ENCODE results near the gene ISCU. TPM values are rescaled to one million over a fixed set of nuclear protein-coding genes. Genes with fewer than 3 reads are reported as not detected.

ISCU gene
- total RNA-seq, 1 donor from 2014 or later: 78.9 TPM

DNA sequence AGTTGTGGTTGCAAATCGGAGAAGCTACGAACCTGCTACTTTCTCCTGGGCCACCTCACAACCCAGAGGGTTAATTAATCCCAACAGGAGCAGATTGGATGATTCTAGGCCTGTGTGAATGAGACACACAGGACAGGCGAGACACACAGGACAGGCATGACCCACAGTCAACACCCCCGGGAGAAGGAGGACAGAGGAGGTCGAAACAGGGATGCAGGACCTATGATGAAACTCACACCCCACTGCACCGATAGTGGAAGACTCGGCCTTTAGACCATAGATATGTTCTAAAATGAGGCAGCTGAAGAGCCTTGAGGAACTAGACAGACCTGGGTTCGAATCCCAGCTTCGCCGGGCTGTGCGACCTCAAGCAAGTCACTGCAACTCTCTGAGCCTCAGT, 23.9 kb downstream of the ISCU start:
- H3K79me2 ChIP-seq (ENCODE audit: low read depth): no peaks in the 10 kb centered on the region
- Mint-ChIP-seq H3K4me1 (peaks cover 32% of the 10 kb centered on the region), H3K27ac (peak overlapping the region; percentile 11), H3K4me3 (no peak overlapping the region), H3K9me3 (no peaks in the 10 kb centered on the region), H3K36me3 (no peaks in the 10 kb centered on the region), H3K27me3 (ENCODE audit: insufficient read depth, low read depth) (peaks cover 5% of the 10 kb centered on the region)
- no peak for DNase-seq (ENCODE audit: low spot score)
- H4K20me1 ChIP-seq (ENCODE audit: low read depth): no peaks in the 10 kb centered on the region
- no peak overlapping the region for H3K4me2 ChIP-seq
- no peak overlapping the region for H2AFZ ChIP-seq (replicated peaks)
- H3K27ac ChIP-seq: no peak overlapping the region
- no peaks in the 10 kb centered on the region for H3F3A ChIP-seq (ENCODE audit: low read depth)
- TF ChIP-seq, protein P1, sequence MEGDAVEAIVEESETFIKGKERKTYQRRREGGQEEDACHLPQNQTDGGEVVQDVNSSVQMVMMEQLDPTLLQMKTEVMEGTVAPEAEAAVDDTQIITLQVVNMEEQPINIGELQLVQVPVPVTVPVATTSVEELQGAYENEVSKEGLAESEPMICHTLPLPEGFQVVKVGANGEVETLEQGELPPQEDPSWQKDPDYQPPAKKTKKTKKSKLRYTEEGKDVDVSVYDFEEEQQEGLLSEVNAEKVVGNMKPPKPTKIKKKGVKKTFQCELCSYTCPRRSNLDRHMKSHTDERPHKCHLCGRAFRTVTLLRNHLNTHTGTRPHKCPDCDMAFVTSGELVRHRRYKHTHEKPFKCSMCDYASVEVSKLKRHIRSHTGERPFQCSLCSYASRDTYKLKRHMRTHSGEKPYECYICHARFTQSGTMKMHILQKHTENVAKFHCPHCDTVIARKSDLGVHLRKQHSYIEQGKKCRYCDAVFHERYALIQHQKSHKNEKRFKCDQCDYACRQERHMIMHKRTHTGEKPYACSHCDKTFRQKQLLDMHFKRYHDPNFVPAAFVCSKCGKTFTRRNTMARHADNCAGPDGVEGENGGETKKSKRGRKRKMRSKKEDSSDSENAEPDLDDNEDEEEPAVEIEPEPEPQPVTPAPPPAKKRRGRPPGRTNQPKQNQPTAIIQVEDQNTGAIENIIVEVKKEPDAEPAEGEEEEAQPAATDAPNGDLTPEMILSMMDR (IDR thresholded peaks at IDR 0.05): no peak
- TF ChIP-seq EZH2 (IDR thresholded peaks at IDR 0.05) (no peak), EZH2phosphoT487 (IDR thresholded peaks at IDR 0.05) (no peak)
- no peak overlapping the region for H3K4me3 ChIP-seq
- H3K27me3 ChIP-seq: no peaks in the 10 kb centered on the region
- H3K9me3 ChIP-seq (ENCODE audit: low read depth): no peaks in the 10 kb centered on the region
- H3K4me1 ChIP-seq: peaks cover 33% of the 10 kb centered on the region
- H3K9ac ChIP-seq: no peak overlapping the region
- no peaks in the 10 kb centered on the region for H3K36me3 ChIP-seq

DNA sequence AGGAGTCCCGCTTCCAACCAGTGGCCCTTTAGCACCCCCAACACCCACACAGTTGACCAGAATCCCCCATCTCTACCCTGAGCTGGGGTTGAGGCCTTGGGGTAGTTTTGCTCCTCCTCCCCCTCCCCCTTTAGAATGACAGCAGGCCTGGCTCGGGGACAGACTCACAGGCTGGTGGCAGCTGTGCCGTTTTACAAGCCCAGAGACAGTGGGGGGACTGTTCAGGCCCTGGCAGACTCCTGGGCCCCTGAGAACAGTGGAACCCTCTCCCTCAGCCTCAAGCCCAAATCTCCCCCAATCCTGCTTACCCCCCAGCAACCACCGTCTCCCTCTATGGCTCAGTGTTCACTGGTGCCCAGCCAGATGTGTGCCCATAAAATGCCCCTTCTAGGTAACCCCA, 25.4 kb downstream of the ISCU start:
- Histone ChIP-seq H3K27ac (no peak overlapping the region), H3K9me3 (ENCODE audit: low read depth) (no peaks in the 10 kb centered on the region), H2AFZ (replicated peaks) (no peak overlapping the region), H3K36me3 (no peaks in the 10 kb centered on the region), H3K27me3 (no peaks in the 10 kb centered on the region), H3K4me3 (no peak overlapping the region), H3K4me2 (no peak overlapping the region), H3K79me2 (ENCODE audit: low read depth) (no peaks in the 10 kb centered on the region), H3K9ac (no peak overlapping the region), H3K4me1 (peaks cover 33% of the 10 kb centered on the region), H3F3A (ENCODE audit: low read depth) (peaks cover under 1% of the 10 kb centered on the region), H4K20me1 (ENCODE audit: low read depth) (no peaks in the 10 kb centered on the region)
- no peak for TF ChIP-seq EZH2phosphoT487 (IDR thresholded peaks at IDR 0.05)
- TF ChIP-seq, protein P1 (IDR thresholded peaks at IDR 0.05): no peak
- no peak for TF ChIP-seq EZH2 (IDR thresholded peaks at IDR 0.05)
- H3K27ac Mint-ChIP-seq: no peak overlapping the region
- H3K27me3 Mint-ChIP-seq (ENCODE audit: insufficient read depth, low read depth): peaks cover 7% of the 10 kb centered on the region
- H3K36me3 Mint-ChIP-seq: no peaks in the 10 kb centered on the region
- H3K9me3 Mint-ChIP-seq: no peaks in the 10 kb centered on the region
- no peak overlapping the region for H3K4me3 Mint-ChIP-seq
- no peak for DNase-seq (ENCODE audit: low spot score)
- H3K4me1 Mint-ChIP-seq: peaks cover 32% of the 10 kb centered on the region

DNA sequence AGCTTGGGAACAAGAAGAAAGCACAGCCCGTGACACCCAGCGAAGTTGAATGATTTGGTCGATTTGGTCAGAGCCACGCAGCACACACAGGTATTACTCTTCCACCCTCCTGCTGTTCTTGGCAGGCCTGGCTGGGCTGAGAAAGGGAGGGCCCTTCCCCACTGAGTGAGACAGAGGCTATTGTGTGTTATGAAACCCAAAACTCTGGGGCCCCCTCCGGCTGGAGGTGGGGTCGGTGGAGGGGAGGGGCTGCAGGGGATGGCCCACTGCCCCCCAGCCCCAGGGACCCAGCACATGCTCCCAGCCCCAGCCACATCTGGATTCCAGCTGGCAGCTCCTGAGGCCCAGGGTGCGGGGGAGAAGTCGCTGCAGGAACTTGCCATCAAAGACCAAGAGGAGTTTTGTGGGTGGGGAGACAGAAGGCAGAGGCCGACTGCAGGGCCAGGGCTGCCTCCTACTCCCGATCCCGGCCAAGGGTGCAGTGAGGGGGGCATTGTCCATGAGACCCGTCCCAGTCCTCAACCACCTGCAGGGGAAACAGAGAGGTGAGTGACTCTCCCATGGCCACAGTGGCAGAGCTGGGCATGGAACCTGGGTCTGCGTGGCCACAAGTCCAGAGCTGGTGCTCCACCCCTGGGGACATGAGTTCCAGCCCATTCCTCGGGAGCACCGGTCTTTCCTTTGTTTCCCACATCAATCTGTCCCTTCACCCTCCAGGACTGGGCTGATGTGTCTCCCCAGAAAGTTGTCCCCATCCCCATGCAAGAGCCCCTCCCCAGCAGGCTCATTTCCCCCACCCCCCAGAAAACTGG, 26.8 kb downstream of the ISCU start:
- Mint-ChIP-seq H3K36me3 (no peaks in the 10 kb centered on the region), H3K9me3 (no peaks in the 10 kb centered on the region), H3K4me3 (no peak overlapping the region), H3K27ac (peak overlapping the region; percentile 95), H3K27me3 (ENCODE audit: insufficient read depth, low read depth) (peaks cover 7% of the 10 kb centered on the region), H3K4me1 (peaks cover 27% of the 10 kb centered on the region)
- H3K36me3 ChIP-seq: no peaks in the 10 kb centered on the region
- peaks cover 30% of the 10 kb centered on the region for H3K4me1 ChIP-seq
- H3K9ac ChIP-seq: no peak overlapping the region
- peaks cover 4% of the 10 kb centered on the region for H3F3A ChIP-seq (ENCODE audit: low read depth)
- no peak overlapping the region for H3K4me3 ChIP-seq
- peak overlapping the region; percentile 55 for H2AFZ ChIP-seq (replicated peaks)
- peak; percentile 35 for DNase-seq (ENCODE audit: low spot score)
- TF ChIP-seq EZH2 (IDR thresholded peaks at IDR 0.05) (no peak), EZH2phosphoT487 (IDR thresholded peaks at IDR 0.05) (no peak)
- TF ChIP-seq, protein P1 (IDR thresholded peaks at IDR 0.05): no peak
- no peaks in the 10 kb centered on the region for H4K20me1 ChIP-seq (ENCODE audit: low read depth)
- no peak overlapping the region for H3K27ac ChIP-seq
- H3K4me2 ChIP-seq: peak overlapping the region; percentile 42
- H3K27me3 ChIP-seq: no peaks in the 10 kb centered on the region
- no peaks in the 10 kb centered on the region for H3K9me3 ChIP-seq (ENCODE audit: low read depth)
- no peaks in the 10 kb centered on the region for H3K79me2 ChIP-seq (ENCODE audit: low read depth)

Measured in neural progenitor cell (in vitro differentiated cells).